BJ (cell line): Measurements from ENCODE around the gene ZNF780B. TPM values are rescaled to one million over a fixed set of nuclear protein-coding genes. Genes with fewer than 3 reads are reported as not detected.

Source experiments
- CTCF ChIA-PET: fragments of 350-600 bp; formaldehyde crosslinking; extraction: SDS; loops from one replicate; lab custom pipeline; 2021; ENCODE audit warnings: antibody characterized with exemption, inconsistent platforms; lab: Yijun Ruan, JAX
- POLR2A ChIA-PET: fragments of 300-600 bp; sonication (Branson Sonifier 250); formaldehyde crosslinking; extraction: SDS; loops from one replicate; lab custom pipeline; 2021; ENCODE audit warnings: antibody characterized with exemption; lab: Charles Lee
- DNase-seq: peaks from one replicate; pipeline ENCODE4 v3.0.0-alpha.2; 2011; ENCODE audit warnings: low read depth
- H3K27me3 ChIP-seq: 2 replicates; pipeline ENCODE4 v1.6.0; 2011; ENCODE audit warnings: low read length; ENCODE audit not compliant: control insufficient read depth, insufficient read depth
- H3K36me3 ChIP-seq: 2 replicates; pipeline ENCODE4 v1.5.1; 2011; ENCODE audit warnings: low read length; ENCODE audit not compliant: control insufficient read depth, insufficient read depth
- H3K4me3 ChIP-seq: 2 replicates; pipeline ENCODE4 v1.5.1; 2011; ENCODE audit warnings: low read depth, mild to moderate bottlenecking, control low read depth, low read length
- polyA plus RNA-seq: library from polyadenylated mRNA; depleted of rRNA; stranded (reverse); fragments of >200 nt; gene quantifications from 2 replicates; pipeline ENCODE4 v1.2.3, GENCODE V29; 2011
- TF ChIP-seq, protein P1 (sequence below): IDR thresholded peaks from 2 replicates; pipeline ENCODE4 v1.5.1; 2011; ENCODE audit warnings: low read depth, mild to moderate bottlenecking, control low read depth, inconsistent platforms, low read length, moderate library complexity; ENCODE audit not compliant: insufficient read depth

ZNF780B gene
- polyA plus RNA-seq, 1 experiment: 2.3 TPM

GRCh38 chr19:40025938-40026596 is 30.0 kb downstream of the ZNF780B start:
- TF ChIP-seq, protein P1, sequence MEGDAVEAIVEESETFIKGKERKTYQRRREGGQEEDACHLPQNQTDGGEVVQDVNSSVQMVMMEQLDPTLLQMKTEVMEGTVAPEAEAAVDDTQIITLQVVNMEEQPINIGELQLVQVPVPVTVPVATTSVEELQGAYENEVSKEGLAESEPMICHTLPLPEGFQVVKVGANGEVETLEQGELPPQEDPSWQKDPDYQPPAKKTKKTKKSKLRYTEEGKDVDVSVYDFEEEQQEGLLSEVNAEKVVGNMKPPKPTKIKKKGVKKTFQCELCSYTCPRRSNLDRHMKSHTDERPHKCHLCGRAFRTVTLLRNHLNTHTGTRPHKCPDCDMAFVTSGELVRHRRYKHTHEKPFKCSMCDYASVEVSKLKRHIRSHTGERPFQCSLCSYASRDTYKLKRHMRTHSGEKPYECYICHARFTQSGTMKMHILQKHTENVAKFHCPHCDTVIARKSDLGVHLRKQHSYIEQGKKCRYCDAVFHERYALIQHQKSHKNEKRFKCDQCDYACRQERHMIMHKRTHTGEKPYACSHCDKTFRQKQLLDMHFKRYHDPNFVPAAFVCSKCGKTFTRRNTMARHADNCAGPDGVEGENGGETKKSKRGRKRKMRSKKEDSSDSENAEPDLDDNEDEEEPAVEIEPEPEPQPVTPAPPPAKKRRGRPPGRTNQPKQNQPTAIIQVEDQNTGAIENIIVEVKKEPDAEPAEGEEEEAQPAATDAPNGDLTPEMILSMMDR: no peak
- H3K36me3 ChIP-seq: no peaks in the 10 kb centered on the region
- ChIA-PET POLR2A (no interaction called here), CTCF (no interaction called here)
- no peak for DNase-seq
- no peaks in the 10 kb centered on the region for H3K27me3 ChIP-seq
- H3K4me3 ChIP-seq: no peak overlapping the region

GRCh38 chr19:40023969-40024368 is 32.1 kb downstream of the ZNF780B start:
- TF ChIP-seq, protein P1: no peak
- ChIA-PET CTCF (no interaction called here), POLR2A (no interaction called here)
- no peak for DNase-seq
- Histone ChIP-seq H3K27me3 (no peaks in the 10 kb centered on the region), H3K4me3 (no peak overlapping the region), H3K36me3 (no peaks in the 10 kb centered on the region)

- 0 out of 2 replicates have a peak, but pooled peaks cover 1% of the 10 kb centered on the region for H3K36me3 ChIP-seq
- POLR2A ChIA-PET: no interaction called here
- H3K27me3 ChIP-seq: no peaks in the 10 kb centered on the region
- DNase-seq: no peak
- H3K4me3 ChIP-seq: no peak overlapping the region
- CTCF ChIA-PET: no interaction called here
- TF ChIP-seq, protein P1: no peak
Measured at GRCh38 chr19:40013991-40014390, 42.0 kb downstream of the ZNF780B start.

DNA sequence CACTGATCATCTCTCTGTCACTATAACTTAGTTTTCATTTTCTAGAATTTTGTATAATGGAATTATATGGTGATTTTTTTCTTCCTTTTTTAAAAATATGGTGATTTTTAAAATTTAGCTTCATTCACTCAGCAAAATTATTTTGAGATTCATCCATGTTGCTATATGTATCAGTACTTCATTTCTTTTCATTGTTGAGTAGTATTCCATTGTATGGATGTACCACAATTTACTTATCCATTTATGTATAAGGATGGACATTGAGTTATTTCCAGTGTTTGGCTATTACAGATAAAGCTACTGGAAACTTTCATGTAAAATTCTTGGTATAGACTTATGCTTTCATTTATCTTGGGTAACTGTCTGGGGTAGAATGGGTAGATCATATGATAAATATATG is 46.4 kb downstream of the ZNF780B start:
- Histone ChIP-seq H3K36me3 (peaks cover 5% of the 10 kb centered on the region; the same call in 1 of the 2 replicates), H3K4me3 (no peak overlapping the region), H3K27me3 (no peaks in the 10 kb centered on the region)
- TF ChIP-seq, protein P1: no peak
- CTCF ChIA-PET: interaction anchor here (1.0 kb wide), 1 partner anchor 13 kb away, joined by 5 read pairs; no protein-coding TSS in a partner anchor
- POLR2A ChIA-PET: no interaction called here
- DNase-seq: no peak

- ChIA-PET CTCF (no interaction called here), POLR2A (no interaction called here)
- H3K36me3 ChIP-seq: peaks cover 4% of the 10 kb centered on the region; the same call in 1 of the 2 replicates
- no peaks in the 10 kb centered on the region for H3K27me3 ChIP-seq
- TF ChIP-seq, protein P1: no peak
- no peak for DNase-seq
- no peak overlapping the region for H3K4me3 ChIP-seq
Measured at GRCh38 chr19:40006273-40006691, 49.7 kb downstream of the ZNF780B start.
